T-cell (primary cell): ENCODE measurements around the gene SCOC. TPM values are rescaled to one million over a fixed set of nuclear protein-coding genes. Genes with fewer than 3 reads are reported as not detected.
A peak's percentile ranks its signal among the peaks of the same experiment; 100 is the strongest.

Experiments used
- ATAC-seq, 4 experiments: fragments of 200-7000 bp in 3 of 4; fragments of 150-1000 bp in 1 of 4; cut with Tn5 transposase; replicated peaks in 1 of 4; 1 replicate in 3 of 4; 2 replicates in 1 of 4; pipeline ENCODE4 v1.10.0; 2021; ENCODE audit warnings: moderate library complexity in 3 of 4, mild to moderate bottlenecking in 2 of 4, moderate number of reproducible peaks in 1 of 4
- CTCF ChIA-PET, 2 donors: fragments of 300-600 bp; sonication (Branson Sonifier 250); formaldehyde crosslinking; loops; one replicate each; lab custom pipeline; 2022; ENCODE audit warnings: antibody characterized with exemption in 2 of 2; lab: Charles Lee
- POLR2A ChIA-PET, 2 donors: fragments of 300-600 bp; sonication (Branson Sonifier 250); formaldehyde crosslinking; loops; one replicate each; lab custom pipeline; 2022; ENCODE audit warnings: antibody characterized with exemption in 2 of 2; lab: Charles Lee
- DNase-seq, 35 experiments: peaks; one replicate each; pipeline versions ENCODE4 v3.0.0 to v3.0.0-alpha.2; 2013 to 2023
- H3K27ac ChIP-seq: one replicate; pipeline ENCODE4 v1.5.1; 2013; ENCODE audit warnings: low read length
- H3K27me3 ChIP-seq, 2 experiments: replicated peaks in 1 of 2; 1 replicate in 1 of 2; 2 replicates in 1 of 2; pipeline versions ENCODE4 v1.6.1 to v1.7.0; 2013; ENCODE audit warnings: low read length in 1 of 2, mixed read lengths in 1 of 2; ENCODE audit not compliant: control insufficient read depth in 2 of 2, insufficient read depth in 2 of 2; ENCODE audit errors: extremely low read depth in 1 of 2
- H3K36me3 ChIP-seq, 2 donors: 1 replicate in 1 of 2; 2 replicates in 1 of 2; pipeline versions ENCODE4 v1.6.1 to v1.7.0; 2013; ENCODE audit warnings: low read length in 1 of 2; ENCODE audit not compliant: control insufficient read depth in 2 of 2, insufficient read depth in 1 of 2; ENCODE audit errors: extremely low read depth in 1 of 2
- H3K4me1 ChIP-seq, 2 experiments: 1 replicate in 1 of 2; 2 replicates in 1 of 2; pipeline versions ENCODE4 v1.6.1 to v1.7.0; 2013; ENCODE audit warnings: low read length in 2 of 2, mixed read lengths in 1 of 2; ENCODE audit not compliant: insufficient read depth in 2 of 2, control insufficient read depth in 1 of 2; ENCODE audit errors: extremely low read depth in 1 of 2
- H3K4me3 ChIP-seq, 2 donors: 1 replicate in 1 of 2; 2 replicates in 1 of 2; pipeline versions ENCODE4 v1.5.1 to v1.7.0; 2013; ENCODE audit warnings: mild to moderate bottlenecking in 2 of 2, low read length in 1 of 2, moderate library complexity in 1 of 2; ENCODE audit not compliant: control insufficient read depth in 1 of 2; ENCODE audit errors: extremely low read depth in 1 of 2
- H3K9me3 ChIP-seq: 2 replicates; pipeline ENCODE4 v1.7.0; 2013
- H3K27ac Mint-ChIP-seq, 2 donors: one replicate each; pipeline ENCODE4 v1.8.0; 2020 to 2021; ENCODE audit warnings: mild to moderate bottlenecking in 2 of 2, mixed read lengths in 2 of 2
- H3K27me3 Mint-ChIP-seq, 2 donors: one replicate each; pipeline ENCODE4 v1.8.0; 2021 to 2022; ENCODE audit warnings: mixed read lengths in 2 of 2
- H3K36me3 Mint-ChIP-seq: one replicate; pipeline ENCODE4 v1.8.0; 2021; ENCODE audit warnings: mixed read lengths
- H3K4me1 Mint-ChIP-seq, 3 donors: one replicate each; pipeline ENCODE4 v1.8.0; 2020 to 2022; ENCODE audit warnings: mixed read lengths in 3 of 3, mild to moderate bottlenecking in 1 of 3
- H3K4me3 Mint-ChIP-seq, 3 donors: one replicate each; pipeline ENCODE4 v1.8.0; 2020 to 2022; ENCODE audit warnings: mild to moderate bottlenecking in 3 of 3, mixed read lengths in 3 of 3, moderate library complexity in 3 of 3
- H3K9me3 Mint-ChIP-seq, 3 donors: one replicate each; pipeline ENCODE4 v1.8.0; 2020 to 2022; ENCODE audit warnings: mixed read lengths in 3 of 3
- WGBS: methylation state at CpG from one replicate; pipeline ENCODE4 v1.1.5; 2013; ENCODE audit warnings: missing lambda C conversion rate; ENCODE audit not compliant: insufficient coverage; 5-methylcytosine and 5-hydroxymethylcytosine counted together
- total RNA-seq, 35 experiments: library from RNA in 6 of 35; stranded (reverse) in 6 of 35; fragments of 120-200 nt in 1 of 35; gene quantifications; one replicate each; pipeline versions ENCODE4 v1.2.1 to v1.2.4 and lab custom pipeline; 2013 to 2026

SCOC gene
- total RNA-seq, 5 donors from 2014 or later (not counting 1 experiment from before 2014, with no cell fraction given): 10.3 to 19.3 (median 18.7) TPM

- no peaks in the 10 kb centered on the region for H3K9me3 ChIP-seq
- ChIA-PET CTCF (no interaction called here), POLR2A (no interaction called here)
- DNase-seq (peak in 3 of 35 experiments; percentile 1 to 5 (median 2)), ATAC-seq (peak in 1 of 4 experiments; percentile 14)
- H3K27me3 ChIP-seq: peaks cover 0 to 22% of the 10 kb centered on the region in 2 experiments
- peaks cover 2 to 11% of the 10 kb centered on the region in 2 experiments for H3K4me1 ChIP-seq
- Mint-ChIP-seq H3K27me3 (peaks cover 50 to 55% of the 10 kb centered on the region in 2 donors), H3K4me1 (peaks cover 11 to 13% (median 11%) of the 10 kb centered on the region in 3 donors), H3K9me3 (no peaks in the 10 kb centered on the region), H3K4me3 (peak overlapping the region; percentile 25 to 82 (median 63)), H3K27ac (no peak overlapping the region), H3K36me3 (no peaks in the 10 kb centered on the region)
- no peak overlapping the region for H3K27ac ChIP-seq
- WGBS: 7% methylated on average over 22 of the region's 23 CpGs
- H3K36me3 ChIP-seq: no peaks in the 10 kb centered on the region
- peak overlapping the region; percentile 47 to 88 for H3K4me3 ChIP-seq
Observed at GRCh38 chr4:140426610-140427105, 53.2 kb downstream of the SCOC start.

- peak within 1 kb of the TSS; percentile 47 to 88 for H3K4me3 ChIP-seq
- H3K27me3 Mint-ChIP-seq: peaks cover 50 to 54% of the 10 kb centered on the region in 2 donors
- no peak within 1 kb of the TSS for H3K27ac ChIP-seq
- H3K4me1 Mint-ChIP-seq: peaks cover 11 to 13% (median 11%) of the 10 kb centered on the region in 3 donors
- POLR2A ChIA-PET: no interaction called here
- H3K9me3 ChIP-seq: no peaks in the 10 kb centered on the region
- H3K4me1 ChIP-seq: peaks cover 2 to 11% of the 10 kb centered on the region in 2 experiments
- H3K9me3 Mint-ChIP-seq: no peaks in the 10 kb centered on the region
- peaks cover 0 to 25% of the 10 kb centered on the region in 2 experiments for H3K27me3 ChIP-seq
- peak within 1 kb of the TSS; percentile 71 to 82 (median 74) for H3K4me3 Mint-ChIP-seq
- no peaks in the 10 kb centered on the region for H3K36me3 ChIP-seq
- DNase-seq (peak in 30 of 35 experiments; percentile 1 to 42 (median 16)), ATAC-seq (peak; percentile 72 to 78 (median 77))
- under 1% methylated on average over 71 of the region's 73 CpGs for WGBS
- CTCF ChIA-PET: interaction anchor here in 1 of 2 donors (1.0 kb wide), 1 partner anchor 67 kb away, joined by 4 read pairs; no protein-coding TSS in a partner anchor
- H3K36me3 Mint-ChIP-seq: no peaks in the 10 kb centered on the region
- H3K27ac Mint-ChIP-seq: peak within 1 kb of the TSS in 1 of 2 donors; percentile 45
Observed at GRCh38 chr4:140427106-140427918, 53.9 kb downstream of the SCOC start, which contains the start of gene CLGN. Gene CLGN, minus strand, starts transcription at chr4:140427648. Its CDS starts 14,570 bp downstream, at chr4:140413078.

- 40% methylated on average over 1 of the region's 7 CpGs for WGBS
- Histone ChIP-seq H3K27ac (no peak overlapping the region), H3K4me3 (peak overlapping the region; percentile 47 to 88), H3K27me3 (peaks cover 0 to 25% of the 10 kb centered on the region in 2 experiments), H3K36me3 (no peaks in the 10 kb centered on the region), H3K4me1 (peaks cover 2 to 11% of the 10 kb centered on the region in 2 experiments), H3K9me3 (no peaks in the 10 kb centered on the region)
- H3K4me1 Mint-ChIP-seq: peaks cover 11 to 13% (median 11%) of the 10 kb centered on the region in 3 donors
- no peak for ATAC-seq
- H3K27ac Mint-ChIP-seq: peak overlapping the region in 1 of 2 donors; percentile 45
- ChIA-PET CTCF (interaction anchor here in 1 of 2 donors (0.6 to 1.0 kb wide), 2 partner anchors 8 to 68 kb away, joined by 3 to 4 read pairs; no protein-coding TSS in a partner anchor), POLR2A (interaction anchor here in 1 of 2 donors (0.6 kb wide), 1 partner anchor 21 kb away, joined by 3 read pairs; no protein-coding TSS in a partner anchor)
- H3K9me3 Mint-ChIP-seq: no peaks in the 10 kb centered on the region
- H3K27me3 Mint-ChIP-seq: peaks cover 45 to 55% of the 10 kb centered on the region in 2 donors
- H3K36me3 Mint-ChIP-seq: no peaks in the 10 kb centered on the region
- H3K4me3 Mint-ChIP-seq: peak overlapping the region; percentile 71 to 82 (median 74)
- no peak for DNase-seq
Observed at GRCh38 chr4:140427919-140428471, 54.5 kb downstream of the SCOC start.

Other genes with a start within 250 kb of the SCOC start
- 1 to 10 TPM; 2.0 to 3.4 (median 2.7) TPM for gene MAML3, start 219.5 kb upstream of the SCOC start, total RNA-seq
- under 1 TPM in 1 of 5 donors, not detected in 4; 0.38 TPM for gene CLGN, start 54.0 kb downstream of the SCOC start, total RNA-seq
- not detected for gene MGAT4D, start 124.6 kb downstream of the SCOC start, total RNA-seq
- 10 to 100 TPM; 11.1 to 22.8 (median 18.8) TPM for gene ELMOD2, start 150.5 kb downstream of the SCOC start, total RNA-seq
- gene UCP1, start 195.3 kb downstream of the SCOC start, total RNA-seq: not detected